Measurements from ENCODE around the gene CRIM1.

- TF ChIP-seq, protein P1, sequence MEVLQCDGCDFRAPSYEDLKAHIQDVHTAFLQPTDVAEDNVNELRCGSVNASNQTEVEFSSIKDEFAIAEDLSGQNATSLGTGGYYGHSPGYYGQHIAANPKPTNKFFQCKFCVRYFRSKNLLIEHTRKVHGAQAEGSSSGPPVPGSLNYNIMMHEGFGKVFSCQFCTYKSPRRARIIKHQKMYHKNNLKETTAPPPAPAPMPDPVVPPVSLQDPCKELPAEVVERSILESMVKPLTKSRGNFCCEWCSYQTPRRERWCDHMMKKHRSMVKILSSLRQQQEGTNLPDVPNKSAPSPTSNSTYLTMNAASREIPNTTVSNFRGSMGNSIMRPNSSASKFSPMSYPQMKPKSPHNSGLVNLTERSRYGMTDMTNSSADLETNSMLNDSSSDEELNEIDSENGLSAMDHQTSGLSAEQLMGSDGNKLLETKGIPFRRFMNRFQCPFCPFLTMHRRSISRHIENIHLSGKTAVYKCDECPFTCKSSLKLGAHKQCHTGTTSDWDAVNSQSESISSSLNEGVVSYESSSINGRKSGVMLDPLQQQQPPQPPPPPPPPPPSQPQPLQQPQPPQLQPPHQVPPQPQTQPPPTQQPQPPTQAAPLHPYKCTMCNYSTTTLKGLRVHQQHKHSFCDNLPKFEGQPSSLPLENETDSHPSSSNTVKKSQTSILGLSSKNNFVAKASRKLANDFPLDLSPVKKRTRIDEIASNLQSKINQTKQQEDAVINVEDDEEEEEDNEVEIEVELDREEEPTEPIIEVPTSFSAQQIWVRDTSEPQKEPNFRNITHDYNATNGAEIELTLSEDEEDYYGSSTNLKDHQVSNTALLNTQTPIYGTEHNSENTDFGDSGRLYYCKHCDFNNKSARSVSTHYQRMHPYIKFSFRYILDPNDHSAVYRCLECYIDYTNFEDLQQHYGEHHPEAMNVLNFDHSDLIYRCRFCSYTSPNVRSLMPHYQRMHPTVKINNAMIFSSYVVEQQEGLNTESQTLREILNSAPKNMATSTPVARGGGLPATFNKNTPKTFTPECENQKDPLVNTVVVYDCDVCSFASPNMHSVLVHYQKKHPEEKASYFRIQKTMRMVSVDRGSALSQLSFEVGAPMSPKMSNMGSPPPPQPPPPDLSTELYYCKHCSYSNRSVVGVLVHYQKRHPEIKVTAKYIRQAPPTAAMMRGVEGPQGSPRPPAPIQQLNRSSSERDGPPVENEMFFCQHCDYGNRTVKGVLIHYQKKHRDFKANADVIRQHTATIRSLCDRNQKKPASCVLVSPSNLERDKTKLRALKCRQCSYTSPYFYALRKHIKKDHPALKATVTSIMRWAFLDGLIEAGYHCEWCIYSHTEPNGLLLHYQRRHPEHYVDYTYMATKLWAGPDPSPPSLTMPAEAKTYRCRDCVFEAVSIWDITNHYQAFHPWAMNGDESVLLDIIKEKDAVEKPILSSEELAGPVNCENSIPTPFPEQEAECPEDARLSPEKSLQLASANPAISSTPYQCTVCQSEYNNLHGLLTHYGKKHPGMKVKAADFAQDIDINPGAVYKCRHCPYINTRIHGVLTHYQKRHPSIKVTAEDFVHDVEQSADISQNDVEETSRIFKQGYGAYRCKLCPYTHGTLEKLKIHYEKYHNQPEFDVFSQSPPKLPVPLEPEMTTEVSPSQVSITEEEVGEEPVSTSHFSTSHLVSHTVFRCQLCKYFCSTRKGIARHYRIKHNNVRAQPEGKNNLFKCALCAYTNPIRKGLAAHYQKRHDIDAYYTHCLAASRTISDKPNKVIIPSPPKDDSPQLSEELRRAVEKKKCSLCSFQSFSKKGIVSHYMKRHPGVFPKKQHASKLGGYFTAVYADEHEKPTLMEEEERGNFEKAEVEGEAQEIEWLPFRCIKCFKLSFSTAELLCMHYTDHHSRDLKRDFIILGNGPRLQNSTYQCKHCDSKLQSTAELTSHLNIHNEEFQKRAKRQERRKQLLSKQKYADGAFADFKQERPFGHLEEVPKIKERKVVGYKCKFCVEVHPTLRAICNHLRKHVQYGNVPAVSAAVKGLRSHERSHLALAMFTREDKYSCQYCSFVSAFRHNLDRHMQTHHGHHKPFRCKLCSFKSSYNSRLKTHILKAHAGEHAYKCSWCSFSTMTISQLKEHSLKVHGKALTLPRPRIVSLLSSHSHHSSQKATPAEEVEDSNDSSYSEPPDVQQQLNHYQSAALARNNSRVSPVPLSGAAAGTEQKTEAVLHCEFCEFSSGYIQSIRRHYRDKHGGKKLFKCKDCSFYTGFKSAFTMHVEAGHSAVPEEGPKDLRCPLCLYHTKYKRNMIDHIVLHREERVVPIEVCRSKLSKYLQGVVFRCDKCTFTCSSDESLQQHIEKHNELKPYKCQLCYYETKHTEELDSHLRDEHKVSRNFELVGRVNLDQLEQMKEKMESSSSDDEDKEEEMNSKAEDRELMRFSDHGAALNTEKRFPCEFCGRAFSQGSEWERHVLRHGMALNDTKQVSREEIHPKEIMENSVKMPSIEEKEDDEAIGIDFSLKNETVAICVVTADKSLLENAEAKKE (CRISPR knock-in tag; IDR thresholded peaks at IDR 0.05) = no peak
- TF ChIP-seq, protein P2, sequence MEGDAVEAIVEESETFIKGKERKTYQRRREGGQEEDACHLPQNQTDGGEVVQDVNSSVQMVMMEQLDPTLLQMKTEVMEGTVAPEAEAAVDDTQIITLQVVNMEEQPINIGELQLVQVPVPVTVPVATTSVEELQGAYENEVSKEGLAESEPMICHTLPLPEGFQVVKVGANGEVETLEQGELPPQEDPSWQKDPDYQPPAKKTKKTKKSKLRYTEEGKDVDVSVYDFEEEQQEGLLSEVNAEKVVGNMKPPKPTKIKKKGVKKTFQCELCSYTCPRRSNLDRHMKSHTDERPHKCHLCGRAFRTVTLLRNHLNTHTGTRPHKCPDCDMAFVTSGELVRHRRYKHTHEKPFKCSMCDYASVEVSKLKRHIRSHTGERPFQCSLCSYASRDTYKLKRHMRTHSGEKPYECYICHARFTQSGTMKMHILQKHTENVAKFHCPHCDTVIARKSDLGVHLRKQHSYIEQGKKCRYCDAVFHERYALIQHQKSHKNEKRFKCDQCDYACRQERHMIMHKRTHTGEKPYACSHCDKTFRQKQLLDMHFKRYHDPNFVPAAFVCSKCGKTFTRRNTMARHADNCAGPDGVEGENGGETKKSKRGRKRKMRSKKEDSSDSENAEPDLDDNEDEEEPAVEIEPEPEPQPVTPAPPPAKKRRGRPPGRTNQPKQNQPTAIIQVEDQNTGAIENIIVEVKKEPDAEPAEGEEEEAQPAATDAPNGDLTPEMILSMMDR (conservative IDR thresholded peaks at IDR 0.05; ENCODE audit: low read depth in 2 of 2) = no peak
- TF ChIP-seq JUNB (IDR thresholded peaks at IDR 0.05; ENCODE audit: unreplicated experiment) (no peak), POLR2AphosphoS5 (IDR thresholded peaks at IDR 0.05; ENCODE audit: low read depth) (no peak), REST (IDR thresholded peaks at IDR 0.05; ENCODE audit: unreplicated experiment) (no peak), ZNF114 (CRISPR knock-in tag; IDR thresholded peaks at IDR 0.05) (no peak), NANOG (IDR thresholded peaks at IDR 0.05; ENCODE audit: borderline replicate concordance) (no peak)
These were observed 210.1 kb downstream of the CRIM1 start for GRCh38 chr2:36565712-36566111.
